HG02642 (cell line): Measurements from ENCODE around the gene DNMT3B.
A peak's percentile ranks its signal among the peaks of the same experiment; 100 is the strongest.
"Not testable (repeated sequence)": the region's sequence is repeated elsewhere in the genome, so short reads cannot be mapped to it uniquely, and the experiment has no call there.

Experiments
- ATAC-seq: cut with Tn5 transposase; IDR thresholded peaks from one replicate; pipeline ENCODE4 v1.9.1; 2021; ENCODE audit warnings: mild to moderate bottlenecking; ENCODE audit not compliant: unreplicated experiment, poor library complexity

Gene DNMT3B

GRCh38 chr20:32761831-32762753, at the start of gene DNMT3B:
DNMT3B (plus strand) TSS chr20:32762385; CDS start chr20:32780324, 17,939 bp downstream.
- peak; percentile 66 for ATAC-seq

- no peak for ATAC-seq
Measured at GRCh38 chr20:32718749-32719348, 43.3 kb upstream of the DNMT3B start.

GRCh38 chr20:32727683-32728082, 34.5 kb upstream of the DNMT3B start:
- no peak for ATAC-seq

- not testable (repeated sequence) for ATAC-seq
Measured at GRCh38 chr20:32728435-32728834, 33.8 kb upstream of the DNMT3B start.

GRCh38 chr20:32729334-32729733, 32.9 kb upstream of the DNMT3B start:
- not testable (repeated sequence) for ATAC-seq

- no peak for ATAC-seq
Measured at GRCh38 chr20:32731882-32732266, 30.3 kb upstream of the DNMT3B start.

- ATAC-seq = no peak
Measured at GRCh38 chr20:32737371-32738223, 24.6 kb upstream of the DNMT3B start.

- no peak for ATAC-seq
Measured at GRCh38 chr20:32741151-32741550, 21.0 kb upstream of the DNMT3B start.

GRCh38 chr20:32742322-32743236, 19.6 kb upstream of the DNMT3B start:
- ATAC-seq = no peak

GRCh38 chr20:32743237-32744112, 18.7 kb upstream of the DNMT3B start, which contains the start of gene COMMD7:
COMMD7 (minus strand) TSS chr20:32743467; CDS start chr20:32743391, 76 bp downstream.
- peak; percentile 70 for ATAC-seq

GRCh38 chr20:32749914-32750637, 12.1 kb upstream of the DNMT3B start:
- no peak for ATAC-seq

GRCh38 chr20:32751293-32751692, 10.9 kb upstream of the DNMT3B start:
- no peak for ATAC-seq

- no peak for ATAC-seq
Measured at GRCh38 chr20:32751702-32752457, 10.3 kb upstream of the DNMT3B start.

- no peak for ATAC-seq
Measured at GRCh38 chr20:32752458-32753250, 9.5 kb upstream of the DNMT3B start.

GRCh38 chr20:32753731-32754130, 8.5 kb upstream of the DNMT3B start:
- ATAC-seq = no peak

GRCh38 chr20:32756156-32756555, 6.0 kb upstream of the DNMT3B start:
- ATAC-seq = no peak
